H1 (cell line): ENCODE measurements around the gene RAP2A. TPM values are rescaled to one million over a fixed set of nuclear protein-coding genes. Genes with fewer than 3 reads are reported as not detected.

ENCODE experiments used
- CTCF ChIA-PET: fragments of 300-600 bp; sonication (Branson Sonifier 250); formaldehyde crosslinking; loops from one replicate; lab custom pipeline; 2021; ENCODE audit not compliant: partially characterized antibody; lab: Charles Lee
- POLR2A ChIA-PET: fragments of 300-600 bp; sonication (Branson Sonifier 250); formaldehyde crosslinking; loops from one replicate; lab custom pipeline; 2021; ENCODE audit warnings: inconsistent platforms; ENCODE audit not compliant: partially characterized antibody; lab: Charles Lee
- DNase-seq, 2 experiments: peaks; one replicate each; pipeline versions ENCODE4 v3.0.0 to v3.0.0-alpha.2; 2010 to 2022; ENCODE audit warnings: low spot score in 2 of 2, low read depth in 1 of 2, mixed read lengths in 1 of 2
- FAIRE-seq: peaks from 2 replicates; lab custom pipeline; 2011; peaks lifted over from hg19 to GRCh38; lab: Jason Lieb, UNC
- H2AFZ ChIP-seq: 2 replicates; pipeline ENCODE4 v1.8.1; 2012; ENCODE audit warnings: low read length, inconsistent platforms
- H2AK5ac ChIP-seq: 2 replicates; pipeline ENCODE4 v1.6.1; 2013; ENCODE audit warnings: low read depth, low read length
- H2BK120ac ChIP-seq: replicated peaks from 2 replicates; pipeline ENCODE3; 2013; ENCODE audit warnings: low read depth, low read length, inconsistent platforms
- H2BK12ac ChIP-seq: 2 replicates; pipeline ENCODE4 v1.6.1; 2013; ENCODE audit warnings: low read depth, low read length
- H2BK15ac ChIP-seq: 2 replicates; pipeline ENCODE4 v1.6.1; 2013; ENCODE audit warnings: low read length
- H2BK20ac ChIP-seq: 2 replicates; pipeline ENCODE4 v1.6.1; 2013; ENCODE audit warnings: low read length
- H2BK5ac ChIP-seq: 2 replicates; pipeline ENCODE4 v1.6.1; 2013; ENCODE audit warnings: low read depth, low read length
- H3K14ac ChIP-seq: 2 replicates; pipeline ENCODE4 v1.6.1; 2013; ENCODE audit warnings: inconsistent platforms; ENCODE audit not compliant: insufficient read length
- H3K18ac ChIP-seq: 2 replicates; pipeline ENCODE4 v1.6.1; 2013; ENCODE audit warnings: low read length; ENCODE audit errors: extremely low read depth
- H3K23ac ChIP-seq: 2 replicates; pipeline ENCODE4 v1.6.1; 2013; ENCODE audit warnings: inconsistent platforms; ENCODE audit not compliant: insufficient read length
- H3K23me2 ChIP-seq: 2 replicates; pipeline ENCODE4 v1.6.1; 2013; ENCODE audit warnings: low read depth, low read length
- H3K27ac ChIP-seq: 2 replicates; pipeline ENCODE4 v1.6.1; 2011; ENCODE audit warnings: low read depth, low read length, inconsistent platforms
- H3K27me3 ChIP-seq, 4 experiments: replicated peaks in 1 of 4; 1 replicate in 1 of 4; 2 replicates in 3 of 4; pipeline versions ENCODE4 v1.6.1 to v1.8.1; 2011 to 2013; ENCODE audit warnings: low read length in 3 of 4, mild to moderate bottlenecking in 3 of 4, inconsistent platforms in 2 of 4, mixed read lengths in 2 of 4, moderate library complexity in 1 of 4; ENCODE audit not compliant: control insufficient read depth in 3 of 4, insufficient read depth in 3 of 4; ENCODE audit errors: extremely low read depth in 1 of 4
- H3K36me3 ChIP-seq, 4 experiments: 2 replicates each; pipeline versions ENCODE4 v1.6.1 to v1.8.1; 2011 to 2013; ENCODE audit warnings: mild to moderate bottlenecking in 4 of 4, low read length in 3 of 4, moderate library complexity in 2 of 4, control low read depth in 1 of 4, inconsistent platforms in 1 of 4; ENCODE audit not compliant: insufficient read depth in 4 of 4, control insufficient read depth in 2 of 4
- H3K4ac ChIP-seq: replicated peaks from 2 replicates; pipeline ENCODE3; 2013; ENCODE audit warnings: low read length, low read depth, mixed read lengths, inconsistent platforms; ENCODE audit not compliant: insufficient read length
- H3K4me1 ChIP-seq, 4 experiments: replicated peaks in 1 of 4; 1 replicate in 1 of 4; 2 replicates in 3 of 4; pipeline versions ENCODE4 v1.6.1 to v1.8.1; 2011 to 2013; ENCODE audit warnings: low read length in 3 of 4, inconsistent platforms in 2 of 4, mixed read lengths in 1 of 4; ENCODE audit not compliant: insufficient read depth in 4 of 4, control insufficient read depth in 3 of 4
- H3K4me2 ChIP-seq, 2 experiments: 2 replicates each; pipeline versions ENCODE4 v1.6.1 to v1.8.1; 2011 to 2013; ENCODE audit warnings: low read depth in 2 of 2, low read length in 2 of 2, control low read depth in 1 of 2, inconsistent platforms in 1 of 2, mild to moderate bottlenecking in 1 of 2; ENCODE audit not compliant: insufficient read depth in 1 of 2
- H3K4me3 ChIP-seq, 4 experiments: fragments of 200-600, 300-600 bp in 1 of 4; sonication (generic), shearing (Covaris generic), sonication (Bioruptor Twin) in 1 of 4; 2 replicates each; pipeline versions ENCODE4 v1.5.1 to v1.8.1; 2011 to 2016; ENCODE audit warnings: low read length in 4 of 4, low read depth in 3 of 4, control low read depth in 2 of 4, inconsistent platforms in 2 of 4, mild to moderate bottlenecking in 2 of 4, mixed read lengths in 1 of 4, moderate library complexity in 1 of 4; ENCODE audit not compliant: insufficient read depth in 2 of 4; ENCODE audit errors: extremely low read depth in 1 of 4
- H3K56ac ChIP-seq: replicated peaks from 2 replicates; pipeline ENCODE3; 2013; ENCODE audit warnings: low read depth, mild to moderate bottlenecking, mixed read lengths, low read length, inconsistent platforms; ENCODE audit not compliant: insufficient read length
- H3K79me1 ChIP-seq: 2 replicates; pipeline ENCODE4 v1.6.1; 2013; ENCODE audit warnings: low read depth, low read length, control low read depth
- H3K79me2 ChIP-seq, 2 experiments: 2 replicates each; pipeline versions ENCODE4 v1.6.1 to v1.8.1; 2012 to 2013; ENCODE audit warnings: low read length in 2 of 2, mild to moderate bottlenecking in 2 of 2, inconsistent platforms in 1 of 2; ENCODE audit not compliant: insufficient read depth in 2 of 2, control insufficient read depth in 1 of 2
- H3K9ac ChIP-seq, 4 experiments: replicated peaks in 1 of 4; 1 replicate in 1 of 4; 2 replicates in 3 of 4; pipeline versions ENCODE4 v1.6.1 to v1.8.1; 2011 to 2013; ENCODE audit warnings: low read depth in 3 of 4, low read length in 3 of 4, control low read depth in 2 of 4, mild to moderate bottlenecking in 2 of 4, moderate library complexity in 2 of 4, inconsistent platforms in 1 of 4; ENCODE audit errors: extremely low read depth in 1 of 4
- H3K9me3 ChIP-seq, 2 experiments: 2 replicates each; pipeline versions ENCODE4 v1.6.1 to v1.8.1; 2012 to 2013; ENCODE audit warnings: mild to moderate bottlenecking in 2 of 2, moderate library complexity in 2 of 2, control low read depth in 1 of 2, inconsistent platforms in 1 of 2, low read depth in 1 of 2, low read length in 1 of 2, mixed read lengths in 1 of 2; ENCODE audit not compliant: insufficient read depth in 2 of 2
- H4K20me1 ChIP-seq, 2 experiments: replicated peaks in 1 of 2; 2 replicates each; pipeline versions ENCODE3 to v1.8.1; 2011 to 2013; ENCODE audit warnings: inconsistent platforms in 2 of 2, low read length in 2 of 2, mild to moderate bottlenecking in 1 of 2; ENCODE audit not compliant: insufficient read depth in 2 of 2, control insufficient read depth in 1 of 2
- H4K5ac ChIP-seq: 2 replicates; pipeline ENCODE4 v1.6.1; 2013; ENCODE audit warnings: low read length, low read depth, mixed read lengths, inconsistent platforms; ENCODE audit not compliant: insufficient read length
- H4K8ac ChIP-seq: 2 replicates; pipeline ENCODE4 v1.8.0; 2013; ENCODE audit warnings: mild to moderate bottlenecking, moderate library complexity, low read length, inconsistent platforms; ENCODE audit not compliant: insufficient read depth; ENCODE audit errors: extremely low read depth
- H4K91ac ChIP-seq: replicated peaks from 2 replicates; pipeline ENCODE3; 2013; ENCODE audit warnings: low read length, mixed read lengths, inconsistent platforms; ENCODE audit not compliant: insufficient read length
- RBBP5 ChIP-seq: IDR thresholded peaks from 2 replicates; pipeline ENCODE4 v1.7.1; 2012; ENCODE audit warnings: low read depth, mild to moderate bottlenecking, inconsistent platforms, low read length, moderate library complexity, borderline replicate concordance
- WGBS, 2 experiments: shearing (Covaris generic) in 1 of 2; methylation state at CpG; one replicate each; pipeline versions ENCODE4 v1.1.6 to v1.1.7; 2013 to 2015; ENCODE audit warnings: low lambda C conversion rate in 2 of 2, mixed read lengths in 2 of 2, inconsistent platforms in 1 of 2, low coverage in 1 of 2, missing lambda C conversion rate in 1 of 2; ENCODE audit not compliant: insufficient replicate concordance in 2 of 2, insufficient coverage in 1 of 2, insufficient read length in 1 of 2; ENCODE audit errors: extremely low coverage in 1 of 2, missing lambda C conversion rate in 1 of 2; 5-methylcytosine and 5-hydroxymethylcytosine counted together
- polyA plus RNA-seq, 7 experiments: library from polyadenylated mRNA; depleted of rRNA in 3 of 7; stranded (reverse) in 5 of 7; unstranded in 2 of 7; fragments of >200 nt in 5 of 7; fragments of 200-250 nt in 2 of 7; gene quantifications; 1 replicate in 5 of 7; 2 replicates in 1 of 7; 4 replicates in 1 of 7; pipeline versions ENCODE4 v1.2.1 to v1.2.3, GENCODE V29; 2011 to 2013; ENCODE audit warnings: missing spikeins in 2 of 7, mixed read lengths in 2 of 7
- total RNA-seq: library from RNA; stranded (reverse); fragmentation: NEBNext Ultra II Directional; extraction: Animal tissue kit (Norgen Biotek cat#: 25700); gene quantifications from 2 replicates; pipeline ENCODE4 v1.2.1, GENCODE V29; 2021

The RAP2A gene
- total and polyA plus RNA-seq, 2 of the 8 experiments (the other 6 are each of a cell fraction or from before 2014, with no cell fraction given), result 8.4 to 43.4 TPM

- Histone ChIP-seq H3K79me1 (no peaks in the 10 kb centered on the region), H2BK120ac (no peak overlapping the region), H4K8ac (no peak overlapping the region), H2BK20ac (no peak overlapping the region), H4K20me1 (no peaks in the 10 kb centered on the region), H3K4ac (no peak overlapping the region), H3K4me2 (no peak overlapping the region), H3K56ac (no peak overlapping the region), H3K9ac (no peak overlapping the region), H2BK15ac (no peak overlapping the region), H4K91ac (no peak overlapping the region), H2BK5ac (no peak overlapping the region), H4K5ac (no peak overlapping the region), H3K27me3 (peaks cover 0 to 1% (median 0%) of the 10 kb centered on the region in 4 experiments; a peak in 1 of 7 replicates), H3K18ac (no peak overlapping the region), H3K27ac (no peak overlapping the region), H3K14ac (no peak overlapping the region), H3K23ac (no peak overlapping the region), H3K4me1 (no peaks in the 10 kb centered on the region; a peak in 1 of 7 replicates), H3K4me3 (no peak overlapping the region), H3K23me2 (no peaks in the 10 kb centered on the region), H2AFZ (no peak overlapping the region), H3K79me2 (peaks cover 0 to 4% of the 10 kb centered on the region in 2 experiments; a peak in 2 of 4 replicates), H3K9me3 (no peaks in the 10 kb centered on the region; a peak in 1 of 4 replicates), H3K36me3 (no peaks in the 10 kb centered on the region), H2BK12ac (no peak overlapping the region), H2AK5ac (no peak overlapping the region)
- ChIA-PET CTCF (interaction anchor here (1.2 kb wide), 1 partner anchor 12 kb away, joined by 3 read pairs; no protein-coding TSS in a partner anchor), POLR2A (no interaction called here)
- DNase-seq (no peak), FAIRE-seq (no peak)
- no peak for TF ChIP-seq RBBP5
- 96% methylated on average over 3 of the region's 3 CpGs; no CpG with 5 or more reads in 1 of the 2 experiments for WGBS, 2 experiments
Observed at GRCh38 chr13:97426695-97427094, 7.3 kb upstream of the RAP2A start.
